Testis (tissue), 3 donors: ENCODE measurements around the gene S100A5. TPM values are rescaled to one million over a fixed set of nuclear protein-coding genes. Genes with fewer than 3 reads are reported as not detected.
A peak's percentile ranks its signal among the peaks of the same experiment; 100 is the strongest.

ENCODE experiments used
- DNase-seq: peaks from one replicate; pipeline ENCODE4 v3.0.0-alpha.2; 2019
- H3K27ac ChIP-seq, 2 donors: fragments of 200-600 bp; sonication (generic); one replicate each; pipeline ENCODE4 v1.5.1; 2019
- H3K27me3 ChIP-seq: fragments of 200-600 bp; sonication (generic); one replicate; pipeline ENCODE4 v1.5.1; 2019
- H3K36me3 ChIP-seq: fragments of 200-600 bp; sonication (generic); one replicate; pipeline ENCODE4 v1.5.1; 2017; ENCODE audit warnings: low read depth; ENCODE audit errors: missing control alignments
- H3K4me1 ChIP-seq: fragments of 200-600 bp; sonication (generic); one replicate; pipeline ENCODE4 v1.5.1; 2019
- H3K4me3 ChIP-seq, 2 donors: fragments of 200-600 bp; sonication (generic); one replicate each; pipeline ENCODE4 v1.5.1; 2017 to 2019
- H3K9me3 ChIP-seq: fragments of 200-600 bp; sonication (generic); one replicate; pipeline ENCODE4 v1.5.1; 2017
- CTCF ChIP-seq, 3 experiments: fragments of 450-650 bp in 2 of 3; fragments of 200-600 bp in 1 of 3; sonication (generic) in 1 of 3; IDR thresholded peaks; one replicate each; pipeline ENCODE4 v1.5.1; 2016 to 2019; ENCODE audit warnings: antibody characterized with exemption in 3 of 3, mild to moderate bottlenecking in 2 of 3, moderate library complexity in 1 of 3
- POLR2A ChIP-seq: fragments of 450-650 bp; IDR thresholded peaks from one replicate; pipeline ENCODE4 v1.6.1; 2017; ENCODE audit warnings: antibody characterized with exemption, mild to moderate bottlenecking, moderate library complexity
- WGBS, 2 donors: methylation state at CpG; one replicate each; pipeline ENCODE4 v1.1.5; 2018; 5-methylcytosine and 5-hydroxymethylcytosine counted together
- intact Hi-C: fragments of 100-400 bp; cut with DNase I; formaldehyde crosslinking; loops from one replicate; pipeline ENCODE4 v1.15.1; 2023; ENCODE audit warnings: low total_unique reads
- polyA plus RNA-seq: library from polyadenylated mRNA; stranded (reverse); fragments of 350-450 nt; fragmentation: Illumina TruSeq; extraction: RNeasy Lipid Tissue Mini Kit (QIAGEN cat#74804); gene quantifications from one replicate; pipeline ENCODE4 v1.2.3, GENCODE V29; 2014; ENCODE audit warnings: low read depth, low replicate concordance; ENCODE audit not compliant: insufficient read depth
- total RNA-seq, 2 donors: library from RNA; depleted of rRNA; stranded (reverse); fragments of >200 nt; gene quantifications; one replicate each; pipeline ENCODE4 v1.2.3, GENCODE V29; 2016

S100A5 gene
- total and polyA plus RNA-seq, 3 donors from 2014 or later = 1.3 TPM; not detected in 2

GRCh38 chr1:153536671-153537375 lies 3.9 kb downstream of the S100A5 start:
- Histone ChIP-seq H3K27me3 (no peaks in the 10 kb centered on the region), H3K36me3 (no peaks in the 10 kb centered on the region), H3K4me3 (no peak overlapping the region), H3K4me1 (peaks cover 15% of the 10 kb centered on the region), H3K27ac (peak overlapping the region in 1 of 2 donors; percentile 96), H3K9me3 (no peaks in the 10 kb centered on the region)
- no peak for TF ChIP-seq CTCF (IDR thresholded peaks at IDR 0.05)
- TF ChIP-seq POLR2A = no peak
- WGBS, 2 donors = 81% methylated on average over 9 of the region's 9 CpGs
- intact Hi-C loops = no loop called here
- no peak for DNase-seq

- peak; percentile 72 for DNase-seq
- no peaks in the 10 kb centered on the region for H3K9me3 ChIP-seq
- WGBS, 2 donors = 1 to 3% methylated on average over 22 to 34 of the region's 38 CpGs
- TF ChIP-seq CTCF (IDR thresholded peaks at IDR 0.05) (no peak), POLR2A (peak; percentile 11)
- H3K36me3 ChIP-seq = no peaks in the 10 kb centered on the region
- peak overlapping the region; percentile 95 to 96 for H3K27ac ChIP-seq
- no peaks in the 10 kb centered on the region for H3K27me3 ChIP-seq
- H3K4me1 ChIP-seq = peaks cover 15% of the 10 kb centered on the region
- intact Hi-C loops = no loop called here
- peak overlapping the region; percentile 70 to 79 for H3K4me3 ChIP-seq
Measured at GRCh38 chr1:153536012-153536670, 4.6 kb downstream of the S100A5 start.

GRCh38 chr1:153535242-153536011 lies 5.3 kb downstream of the S100A5 start, which contains the start of gene S100A6:
Gene S100A6, minus strand, starts transcription at chr1:153535991. Its CDS starts 652 bp downstream, at chr1:153535339.
- Histone ChIP-seq H3K27ac (peak within 1 kb of the TSS; percentile 95 to 96), H3K4me3 (peak within 1 kb of the TSS; percentile 70 to 79), H3K9me3 (no peaks in the 10 kb centered on the region), H3K36me3 (no peaks in the 10 kb centered on the region), H3K27me3 (no peaks in the 10 kb centered on the region), H3K4me1 (peaks cover 15% of the 10 kb centered on the region)
- intact Hi-C loops = no loop called here
- peak; percentile 55 for DNase-seq
- no peak for TF ChIP-seq CTCF (IDR thresholded peaks at IDR 0.05)
- TF ChIP-seq POLR2A = no peak
- 18 to 24% methylated on average over 11 to 18 of the region's 18 CpGs for WGBS, 2 donors

- Histone ChIP-seq H3K36me3 (no peaks in the 10 kb centered on the region), H3K4me3 (peak overlapping the region; percentile 70 to 79), H3K9me3 (no peaks in the 10 kb centered on the region), H3K27me3 (no peaks in the 10 kb centered on the region), H3K4me1 (peaks cover 15% of the 10 kb centered on the region), H3K27ac (peak overlapping the region; percentile 95 to 96)
- no peak for TF ChIP-seq POLR2A
- intact Hi-C loops = loop anchor here (5.0 kb wide), 1 partner anchor 32 kb away; the partner anchor contains the start of gene S100A2
- 88 to 92% methylated on average over 3 of the region's 3 CpGs for WGBS, 2 donors
- no peak for DNase-seq
Measured at GRCh38 chr1:153534925-153535241, 5.9 kb downstream of the S100A5 start.
